Measurements from ENCODE around the gene TNNT2.

Gene TNNT2

DNA sequence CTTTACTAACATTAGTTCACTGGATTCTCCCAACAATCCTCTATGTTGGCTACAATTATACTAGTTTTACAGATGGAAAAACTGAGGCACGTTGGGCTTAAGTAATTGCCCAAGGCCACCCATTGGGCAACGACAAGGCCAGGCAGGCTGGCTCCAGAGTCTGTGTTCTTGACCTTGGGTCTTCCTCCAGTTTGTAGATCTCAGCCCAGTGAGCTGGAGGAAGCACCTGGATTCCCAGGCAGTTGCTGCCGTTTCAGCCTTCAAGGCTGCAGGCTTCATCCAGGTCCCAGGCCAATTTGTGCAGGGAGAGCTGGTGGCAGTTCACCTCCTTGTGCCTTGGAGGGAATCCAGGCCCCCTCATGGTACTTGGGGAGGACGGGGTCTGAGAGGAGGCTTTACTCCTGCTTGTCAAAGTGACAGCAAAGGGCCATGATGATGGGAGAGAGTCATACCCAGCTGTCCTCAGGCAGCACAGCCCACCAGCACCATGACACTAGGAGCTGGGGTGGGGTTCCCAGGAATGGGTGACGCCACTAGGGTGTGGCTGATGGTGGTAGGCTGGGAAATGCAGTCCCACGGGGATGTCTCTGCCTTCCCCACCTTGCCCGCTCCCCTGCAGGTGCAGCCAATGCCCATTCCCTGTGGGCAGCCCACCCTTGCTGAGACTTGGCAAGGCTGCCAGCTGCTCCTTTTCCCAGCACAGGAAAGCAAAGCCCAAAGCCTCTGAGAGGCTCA lies 67.1 kb downstream of the TNNT2 start:
- Histone ChIP-seq H2AFZ (no peak overlapping the region), H3K27me3 (ENCODE audit: control insufficient read depth, insufficient read depth, low read length) (no peaks in the 10 kb centered on the region), H3K79me2 (no peaks in the 10 kb centered on the region), H3K4me1 (no peaks in the 10 kb centered on the region), H3K9ac (no peak overlapping the region), H3K27ac (no peak overlapping the region), H3K9me3 (ENCODE audit: control insufficient read depth, low read length) (no peaks in the 10 kb centered on the region), H3K4me3 (ENCODE audit: low read depth, low read length) (no peak overlapping the region), H3K36me3 (ENCODE audit: control insufficient read depth, insufficient read depth, low read length) (no peaks in the 10 kb centered on the region), H3K4me2 (ENCODE audit: low read length) (no peak overlapping the region)
- TF ChIP-seq, protein P1, sequence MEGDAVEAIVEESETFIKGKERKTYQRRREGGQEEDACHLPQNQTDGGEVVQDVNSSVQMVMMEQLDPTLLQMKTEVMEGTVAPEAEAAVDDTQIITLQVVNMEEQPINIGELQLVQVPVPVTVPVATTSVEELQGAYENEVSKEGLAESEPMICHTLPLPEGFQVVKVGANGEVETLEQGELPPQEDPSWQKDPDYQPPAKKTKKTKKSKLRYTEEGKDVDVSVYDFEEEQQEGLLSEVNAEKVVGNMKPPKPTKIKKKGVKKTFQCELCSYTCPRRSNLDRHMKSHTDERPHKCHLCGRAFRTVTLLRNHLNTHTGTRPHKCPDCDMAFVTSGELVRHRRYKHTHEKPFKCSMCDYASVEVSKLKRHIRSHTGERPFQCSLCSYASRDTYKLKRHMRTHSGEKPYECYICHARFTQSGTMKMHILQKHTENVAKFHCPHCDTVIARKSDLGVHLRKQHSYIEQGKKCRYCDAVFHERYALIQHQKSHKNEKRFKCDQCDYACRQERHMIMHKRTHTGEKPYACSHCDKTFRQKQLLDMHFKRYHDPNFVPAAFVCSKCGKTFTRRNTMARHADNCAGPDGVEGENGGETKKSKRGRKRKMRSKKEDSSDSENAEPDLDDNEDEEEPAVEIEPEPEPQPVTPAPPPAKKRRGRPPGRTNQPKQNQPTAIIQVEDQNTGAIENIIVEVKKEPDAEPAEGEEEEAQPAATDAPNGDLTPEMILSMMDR (IDR thresholded peaks at IDR 0.05): no peak

DNA sequence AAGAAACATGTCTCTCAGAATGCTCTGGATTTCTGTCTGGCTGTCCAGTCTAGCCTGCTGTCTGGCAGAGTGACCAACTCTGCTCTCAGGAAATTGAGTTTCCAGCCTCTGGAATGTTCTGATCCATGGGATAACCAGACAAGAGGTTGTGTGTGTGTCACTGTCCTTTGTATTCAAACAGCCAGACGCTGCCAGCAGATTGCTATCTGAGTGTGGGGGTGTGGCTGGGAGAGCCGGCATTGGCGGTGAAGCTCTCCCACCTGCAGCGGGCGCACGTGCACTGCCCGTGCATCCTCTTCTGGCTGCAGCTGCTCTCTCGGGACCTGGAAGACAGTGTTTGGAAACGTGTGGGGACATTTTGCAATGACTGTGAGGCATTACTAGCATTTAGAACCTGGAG lies 68.1 kb downstream of the TNNT2 start:
- Histone ChIP-seq H3K9me3 (ENCODE audit: control insufficient read depth, low read length) (no peaks in the 10 kb centered on the region), H3K79me2 (no peaks in the 10 kb centered on the region), H3K4me1 (no peaks in the 10 kb centered on the region), H3K27me3 (ENCODE audit: control insufficient read depth, insufficient read depth, low read length) (no peaks in the 10 kb centered on the region), H3K27ac (no peak overlapping the region), H3K36me3 (ENCODE audit: control insufficient read depth, insufficient read depth, low read length) (no peaks in the 10 kb centered on the region), H3K9ac (no peak overlapping the region), H3K4me2 (ENCODE audit: low read length) (no peak overlapping the region), H3K4me3 (ENCODE audit: low read depth, low read length) (no peak overlapping the region), H2AFZ (no peak overlapping the region)
- TF ChIP-seq, protein P1 (IDR thresholded peaks at IDR 0.05): peak; percentile 50

All from parathyroid adenoma (tissue), 2 donors.